ENCODE measurements around the gene CMTM3.

DNA sequence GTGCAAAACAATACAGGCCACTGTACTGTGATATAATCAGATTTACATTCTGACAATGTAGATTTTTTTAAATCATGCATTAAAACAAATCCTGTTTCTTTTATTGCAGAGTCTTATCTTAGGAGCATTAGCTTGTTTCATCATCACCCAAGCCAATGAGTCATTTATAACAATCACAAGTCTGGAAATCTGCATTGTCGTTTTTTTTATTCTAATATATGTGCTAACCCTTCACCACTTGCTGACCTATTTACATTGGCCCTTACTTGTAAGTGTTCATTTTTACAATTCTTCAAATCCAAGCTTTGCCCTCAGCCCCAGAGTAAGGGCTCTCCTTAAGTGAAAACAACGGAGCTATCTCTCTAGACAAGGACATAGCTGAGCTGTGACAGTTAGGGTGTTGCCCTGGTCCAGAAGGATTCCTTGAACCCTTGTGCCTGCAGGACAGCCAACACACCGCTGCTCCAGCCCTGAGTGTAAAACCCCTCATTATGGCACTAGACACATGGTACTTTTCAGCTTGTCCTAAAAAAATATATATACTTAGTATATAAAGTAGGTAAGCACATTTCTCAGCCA is 34.6 kb upstream of the CMTM3 start:
- TF ChIP-seq, protein P1, sequence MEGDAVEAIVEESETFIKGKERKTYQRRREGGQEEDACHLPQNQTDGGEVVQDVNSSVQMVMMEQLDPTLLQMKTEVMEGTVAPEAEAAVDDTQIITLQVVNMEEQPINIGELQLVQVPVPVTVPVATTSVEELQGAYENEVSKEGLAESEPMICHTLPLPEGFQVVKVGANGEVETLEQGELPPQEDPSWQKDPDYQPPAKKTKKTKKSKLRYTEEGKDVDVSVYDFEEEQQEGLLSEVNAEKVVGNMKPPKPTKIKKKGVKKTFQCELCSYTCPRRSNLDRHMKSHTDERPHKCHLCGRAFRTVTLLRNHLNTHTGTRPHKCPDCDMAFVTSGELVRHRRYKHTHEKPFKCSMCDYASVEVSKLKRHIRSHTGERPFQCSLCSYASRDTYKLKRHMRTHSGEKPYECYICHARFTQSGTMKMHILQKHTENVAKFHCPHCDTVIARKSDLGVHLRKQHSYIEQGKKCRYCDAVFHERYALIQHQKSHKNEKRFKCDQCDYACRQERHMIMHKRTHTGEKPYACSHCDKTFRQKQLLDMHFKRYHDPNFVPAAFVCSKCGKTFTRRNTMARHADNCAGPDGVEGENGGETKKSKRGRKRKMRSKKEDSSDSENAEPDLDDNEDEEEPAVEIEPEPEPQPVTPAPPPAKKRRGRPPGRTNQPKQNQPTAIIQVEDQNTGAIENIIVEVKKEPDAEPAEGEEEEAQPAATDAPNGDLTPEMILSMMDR (IDR thresholded peaks at IDR 0.05 in 2 of 3, conservative IDR thresholded peaks at IDR 0.05 in 1 of 3; ENCODE audit: borderline replicate concordance in 1 of 3, insufficient read depth in 1 of 3, low read depth in 2 of 3, low read length in 2 of 3) = no peak
- peak; percentile 42 for TF ChIP-seq FOSL1 (IDR thresholded peaks at IDR 0.05; ENCODE audit: low read depth)
- TF ChIP-seq ZNF274 (IDR thresholded peaks at IDR 0.05; ENCODE audit: low read depth, low read length) = no peak
- no peak for TF ChIP-seq EZH2 (IDR thresholded peaks at IDR 0.05)
- TF ChIP-seq, protein P2, sequence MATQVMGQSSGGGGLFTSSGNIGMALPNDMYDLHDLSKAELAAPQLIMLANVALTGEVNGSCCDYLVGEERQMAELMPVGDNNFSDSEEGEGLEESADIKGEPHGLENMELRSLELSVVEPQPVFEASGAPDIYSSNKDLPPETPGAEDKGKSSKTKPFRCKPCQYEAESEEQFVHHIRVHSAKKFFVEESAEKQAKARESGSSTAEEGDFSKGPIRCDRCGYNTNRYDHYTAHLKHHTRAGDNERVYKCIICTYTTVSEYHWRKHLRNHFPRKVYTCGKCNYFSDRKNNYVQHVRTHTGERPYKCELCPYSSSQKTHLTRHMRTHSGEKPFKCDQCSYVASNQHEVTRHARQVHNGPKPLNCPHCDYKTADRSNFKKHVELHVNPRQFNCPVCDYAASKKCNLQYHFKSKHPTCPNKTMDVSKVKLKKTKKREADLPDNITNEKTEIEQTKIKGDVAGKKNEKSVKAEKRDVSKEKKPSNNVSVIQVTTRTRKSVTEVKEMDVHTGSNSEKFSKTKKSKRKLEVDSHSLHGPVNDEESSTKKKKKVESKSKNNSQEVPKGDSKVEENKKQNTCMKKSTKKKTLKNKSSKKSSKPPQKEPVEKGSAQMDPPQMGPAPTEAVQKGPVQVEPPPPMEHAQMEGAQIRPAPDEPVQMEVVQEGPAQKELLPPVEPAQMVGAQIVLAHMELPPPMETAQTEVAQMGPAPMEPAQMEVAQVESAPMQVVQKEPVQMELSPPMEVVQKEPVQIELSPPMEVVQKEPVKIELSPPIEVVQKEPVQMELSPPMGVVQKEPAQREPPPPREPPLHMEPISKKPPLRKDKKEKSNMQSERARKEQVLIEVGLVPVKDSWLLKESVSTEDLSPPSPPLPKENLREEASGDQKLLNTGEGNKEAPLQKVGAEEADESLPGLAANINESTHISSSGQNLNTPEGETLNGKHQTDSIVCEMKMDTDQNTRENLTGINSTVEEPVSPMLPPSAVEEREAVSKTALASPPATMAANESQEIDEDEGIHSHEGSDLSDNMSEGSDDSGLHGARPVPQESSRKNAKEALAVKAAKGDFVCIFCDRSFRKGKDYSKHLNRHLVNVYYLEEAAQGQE (IDR thresholded peaks at IDR 0.05; ENCODE audit: low read depth) = no peak

Data from HCT116 (cell line).